Keratinocyte (primary cell): Measurements from ENCODE around the gene RNF151. TPM values are rescaled to one million over a fixed set of nuclear protein-coding genes. Genes with fewer than 3 reads are reported as not detected.

ENCODE experiments used
- DNase-seq: peaks from one replicate; pipeline ENCODE4 v3.0.0-alpha.2; 2011; ENCODE audit warnings: low read depth, missing footprints, low spot score
- FAIRE-seq: peaks from 2 replicates; lab custom pipeline; 2011; peaks lifted over from hg19 to GRCh38; lab: Jason Lieb, UNC
- H2AFZ ChIP-seq: 2 replicates; pipeline ENCODE4 v1.6.0; 2012; ENCODE audit warnings: low read length, control low read depth, inconsistent platforms; ENCODE audit not compliant: control insufficient read depth
- H3K27ac ChIP-seq: 2 replicates; pipeline ENCODE4 v1.5.1; 2011; ENCODE audit warnings: low read length; ENCODE audit not compliant: control insufficient read depth, insufficient read depth
- H3K27me3 ChIP-seq: 3 replicates; pipeline ENCODE4 v1.6.0; 2011; ENCODE audit warnings: low read length; ENCODE audit not compliant: control insufficient read depth, insufficient read depth; ENCODE audit errors: extremely low read depth
- H3K36me3 ChIP-seq, 2 experiments: 2 replicates in 1 of 2; 3 replicates in 1 of 2; pipeline ENCODE4 v1.5.1; 2011; ENCODE audit warnings: low read length in 2 of 2, mild to moderate bottlenecking in 1 of 2; ENCODE audit not compliant: control insufficient read depth in 2 of 2, insufficient read depth in 2 of 2; ENCODE audit errors: extremely low read depth in 1 of 2
- H3K4me1 ChIP-seq: 3 replicates; pipeline ENCODE4 v1.5.1; 2011; ENCODE audit warnings: low read length; ENCODE audit not compliant: control insufficient read depth, insufficient read depth; ENCODE audit errors: extremely low read depth
- H3K4me2 ChIP-seq: 3 replicates; pipeline ENCODE4 v1.6.0; 2011; ENCODE audit warnings: low read depth, low read length; ENCODE audit not compliant: control insufficient read depth, insufficient read depth; ENCODE audit errors: extremely low read depth
- H3K4me3 ChIP-seq, 3 experiments: fragments of 200-600 bp in 1 of 3; sonication (generic) in 1 of 3; 2 replicates in 2 of 3; 3 replicates in 1 of 3; pipeline ENCODE4 v1.5.1; 2011 to 2016; ENCODE audit warnings: low read length in 3 of 3, mild to moderate bottlenecking in 3 of 3, control low read depth in 2 of 3, inconsistent platforms in 1 of 3, low read depth in 1 of 3, mixed read lengths in 1 of 3, mixed run types in 1 of 3, moderate library complexity in 1 of 3; ENCODE audit not compliant: control insufficient read depth in 2 of 3, insufficient read depth in 2 of 3; ENCODE audit errors: extremely low read depth in 1 of 3
- H3K79me2 ChIP-seq: 2 replicates; pipeline ENCODE4 v1.6.0; 2012; ENCODE audit warnings: low read length; ENCODE audit not compliant: control insufficient read depth, insufficient read depth
- H3K9ac ChIP-seq: 3 replicates; pipeline ENCODE4 v1.6.0; 2011; ENCODE audit warnings: low read length; ENCODE audit not compliant: control insufficient read depth, insufficient read depth; ENCODE audit errors: extremely low read depth
- H3K9me1 ChIP-seq: 3 replicates; pipeline ENCODE4 v1.6.0; 2011; ENCODE audit warnings: low read length; ENCODE audit not compliant: control insufficient read depth, insufficient read depth; ENCODE audit errors: extremely low read depth
- H3K9me3 ChIP-seq: 2 replicates; pipeline ENCODE4 v1.5.1; 2012; ENCODE audit warnings: low read depth, low read length; ENCODE audit not compliant: control insufficient read depth
- H4K20me1 ChIP-seq: 3 replicates; pipeline ENCODE4 v1.6.0; 2011; ENCODE audit warnings: low read length; ENCODE audit not compliant: control insufficient read depth, insufficient read depth; ENCODE audit errors: extremely low read depth
- CTCF ChIP-seq, 3 experiments: IDR thresholded peaks in 1 of 3; conservative IDR thresholded peaks in 1 of 3; optimal IDR thresholded peaks in 1 of 3; 2 replicates in 2 of 3; 3 replicates in 1 of 3; pipeline versions ENCODE3 to v1.5.1; 2011; ENCODE audit warnings: low read length in 3 of 3, mild to moderate bottlenecking in 3 of 3, moderate library complexity in 2 of 3, control low read depth in 1 of 3, inconsistent platforms in 1 of 3; ENCODE audit not compliant: insufficient read depth in 2 of 3; ENCODE audit errors: extremely low read depth in 1 of 3
- EZH2 ChIP-seq: IDR thresholded peaks from one replicate; pipeline ENCODE4 v1.6.1; 2012; ENCODE audit warnings: inconsistent platforms, mild to moderate bottlenecking, low read length, moderate library complexity
- dilution Hi-C: fragments of 300-500 bp; cut with MboI; formaldehyde crosslinking; loops from one replicate; pipeline ENCODE4 v1.7.0; 2020; ENCODE audit warnings: low sequenced_read_pairs; ENCODE audit not compliant: extremely low pct_ligation_motif_present
- polyA plus RNA-seq, 5 experiments: library from polyadenylated mRNA; depleted of rRNA in 3 of 5; stranded (reverse) in 3 of 5; stranded (forward) in 1 of 5; unstranded in 1 of 5; fragments of >200 nt; gene quantifications; 1 replicate in 1 of 5; 2 replicates in 3 of 5; 3 replicates in 1 of 5; pipeline versions ENCODE4 v1.2.1 to v1.2.3, GENCODE V29; 2011 to 2012; ENCODE audit warnings: missing spikeins in 2 of 5, low read depth in 1 of 5, low replicate concordance in 1 of 5

Gene RNF151
- polyA plus RNA-seq, 1 donor (not counting 4 experiments of a cell fraction or from before 2014, with no cell fraction given), result not detected

- no peak for DNase-seq
- no peak for FAIRE-seq
- dilution Hi-C loops, result no loop called here
Measured at GRCh38 chr16:1965396-1966001, 1.2 kb upstream of the RNF151 start.

GRCh38 chr16:1968146-1968953 lies 1.7 kb downstream of the RNF151 start:
- Histone ChIP-seq H2AFZ (no peak overlapping the region), H3K27ac (no peak overlapping the region), H3K9me3 (no peaks in the 10 kb centered on the region), H3K4me3 (no peak overlapping the region), H4K20me1 (peaks cover 6% of the 10 kb centered on the region), H3K36me3 (peaks cover 7 to 11% of the 10 kb centered on the region in 2 experiments), H3K79me2 (peaks cover 47% of the 10 kb centered on the region), H3K9ac (no peak overlapping the region), H3K9me1 (no peaks in the 10 kb centered on the region), H3K4me2 (no peak overlapping the region), H3K4me1 (peaks cover 21% of the 10 kb centered on the region), H3K27me3 (no peaks in the 10 kb centered on the region)
- DNase-seq, result no peak
- dilution Hi-C loops, result no loop called here
- no peak for TF ChIP-seq EZH2
- TF ChIP-seq CTCF (optimal IDR thresholded peaks at IDR 0.05 in 1 of 3, IDR thresholded peaks at IDR 0.05 in 1 of 3, conservative IDR thresholded peaks at IDR 0.05 in 1 of 3; ENCODE audit: extremely low read depth in 1 of 3, insufficient read depth in 2 of 3, low read length in 3 of 3), result no peak
- FAIRE-seq, result no peak

More at GRCh38 chr16:1965396-1966001, 1.2 kb upstream of the RNF151 start:
- Histone ChIP-seq H3K9me1 (peaks cover 3% of the 10 kb centered on the region), H3K36me3 (peaks cover 17 to 31% of the 10 kb centered on the region in 2 experiments), H4K20me1 (peaks cover 26% of the 10 kb centered on the region), H3K4me1 (peaks cover 32% of the 10 kb centered on the region), H3K27me3 (no peaks in the 10 kb centered on the region), H3K4me3 (peak overlapping the region; percentile 69 to 85 (median 79)), H3K9ac (peak overlapping the region; percentile 85), H3K9me3 (no peaks in the 10 kb centered on the region), H3K79me2 (peaks cover 48% of the 10 kb centered on the region), H3K27ac (peak overlapping the region; percentile 88), H3K4me2 (peak overlapping the region; percentile 99), H2AFZ (no peak overlapping the region)
- no peak for TF ChIP-seq EZH2
- no peak for TF ChIP-seq CTCF (optimal IDR thresholded peaks at IDR 0.05 in 1 of 3, IDR thresholded peaks at IDR 0.05 in 1 of 3, conservative IDR thresholded peaks at IDR 0.05 in 1 of 3; ENCODE audit: extremely low read depth in 1 of 3, insufficient read depth in 2 of 3, low read length in 3 of 3)
